CD4-positive, alpha-beta T cell treated with Interleukin-21 for 1 hour (primary cell): Measurements from ENCODE around the gene UFD1.
"Not testable (repeated sequence)": the region's sequence is repeated elsewhere in the genome, so short reads cannot be mapped to it uniquely, and the experiment has no call there.

Experiments
- DNase-seq: peaks from one replicate; pipeline ENCODE4 v3.0.0-alpha.2; 2020

The UFD1 gene

DNA sequence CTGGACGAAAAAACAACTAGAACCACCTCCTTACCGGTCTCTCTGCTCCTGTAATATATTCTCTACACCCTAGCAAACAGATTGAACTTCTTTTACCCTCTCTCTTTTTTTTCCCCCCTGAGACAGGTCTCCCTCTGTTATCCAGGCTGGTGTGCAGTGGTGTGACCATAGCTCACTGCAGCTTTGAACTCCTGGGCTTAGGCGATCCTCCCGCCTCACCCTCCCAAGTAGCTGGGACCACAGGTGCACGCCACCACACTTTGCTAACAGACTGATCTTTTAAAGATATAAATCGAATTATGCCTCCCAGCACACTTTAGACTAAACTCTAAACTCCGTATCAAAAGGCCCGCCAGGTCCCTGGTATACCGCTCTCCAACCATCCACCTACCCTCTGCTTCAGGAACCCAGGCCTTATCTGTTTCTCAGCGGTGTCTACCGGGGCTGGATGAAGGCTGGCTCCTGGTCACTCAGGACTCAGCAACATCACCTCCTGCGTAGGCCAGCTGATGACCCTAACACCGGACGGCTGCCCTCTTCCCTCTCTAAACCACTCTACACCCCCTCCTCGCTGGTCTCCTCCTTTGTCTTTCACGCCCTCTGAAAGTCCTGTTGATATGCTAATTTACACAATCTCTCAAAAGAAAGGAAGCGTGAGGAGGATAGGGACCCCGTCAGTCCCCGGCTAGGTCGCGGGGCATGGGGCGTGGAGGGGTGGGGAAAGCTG is 32.2 kb downstream of the UFD1 start:
- DNase-seq, result no peak

- DNase-seq, result not testable (repeated sequence)
Observed at GRCh38 chr22:19445279-19445982, 33.6 kb downstream of the UFD1 start.

GRCh38 chr22:19443544-19444211 is 35.3 kb downstream of the UFD1 start:
- no peak for DNase-seq

- no peak for DNase-seq
Observed at GRCh38 chr22:19442166-19442565, 36.8 kb downstream of the UFD1 start.

DNA sequence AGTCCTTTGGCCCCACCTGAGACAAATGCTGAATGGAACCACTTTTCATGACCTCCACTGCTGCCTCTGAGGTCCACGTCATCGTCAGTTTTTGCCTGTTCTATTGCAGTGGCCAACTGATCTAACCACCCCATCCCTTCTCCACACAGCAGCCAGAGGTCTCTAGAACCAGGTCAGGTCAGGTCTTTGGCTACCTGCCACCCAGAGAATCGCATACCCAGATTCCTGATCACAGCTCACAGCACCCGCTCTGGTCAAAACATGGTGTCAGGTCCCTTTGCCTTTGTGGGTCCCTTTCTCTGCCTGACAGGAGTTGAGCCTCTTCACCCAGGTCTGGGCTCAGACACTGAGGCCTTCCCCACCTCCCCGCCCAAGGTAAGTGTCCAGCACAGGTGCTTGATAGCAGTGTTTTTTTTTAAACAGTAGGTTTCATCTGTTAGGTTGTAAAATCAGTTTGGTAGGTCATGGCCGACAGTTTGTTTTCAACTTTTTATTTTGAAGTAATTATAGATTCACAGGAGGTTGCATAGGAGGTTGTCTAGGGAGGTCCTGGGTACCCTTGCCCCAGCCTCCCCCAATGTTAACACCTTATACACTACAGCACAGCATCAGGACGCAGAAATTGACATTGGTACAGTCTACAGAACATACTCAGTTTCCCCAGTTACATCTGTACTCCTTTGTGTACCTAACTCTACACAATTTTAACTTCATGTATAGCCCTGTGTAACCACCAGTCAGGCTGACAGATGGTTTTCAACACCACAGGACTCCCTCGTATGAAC is 38.4 kb downstream of the UFD1 start:
- no peak for DNase-seq

GRCh38 chr22:19438298-19438697 is 40.7 kb downstream of the UFD1 start:
- no peak for DNase-seq

DNA sequence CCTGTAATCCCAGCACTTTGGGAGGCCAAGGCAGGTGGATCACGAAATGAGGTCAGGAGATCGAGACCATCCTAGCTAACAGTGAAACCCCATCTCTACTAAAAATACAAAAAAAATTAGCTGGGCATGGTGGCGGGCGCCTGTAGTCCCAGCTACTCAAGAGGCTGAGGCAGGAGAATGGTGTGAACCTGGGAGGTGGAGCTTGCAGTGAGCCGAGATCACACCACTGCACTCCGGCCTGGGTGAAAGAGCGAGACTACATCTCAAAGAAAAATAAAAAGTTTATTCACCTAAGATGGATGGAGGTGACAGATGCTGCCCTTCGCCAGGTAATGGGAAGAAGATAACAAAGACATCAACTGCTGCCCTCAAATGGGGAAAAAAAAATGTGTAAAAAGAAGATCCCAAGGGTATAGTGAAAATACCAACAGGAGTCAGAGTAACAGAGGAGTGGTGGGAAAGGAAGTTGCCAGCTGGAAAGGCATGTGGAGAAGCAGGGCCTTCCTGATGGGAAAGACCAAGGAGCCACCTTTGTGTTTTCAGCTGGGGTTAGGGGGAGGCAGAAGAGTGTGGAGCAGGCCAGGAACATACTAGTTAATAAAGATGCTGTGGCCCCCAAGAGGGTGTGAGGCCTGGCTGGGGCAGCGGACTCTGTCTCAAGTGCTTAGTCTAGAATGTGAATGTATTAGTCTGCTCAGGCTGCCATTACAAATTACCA is 42.4 kb downstream of the UFD1 start:
- not testable (repeated sequence) for DNase-seq

DNA sequence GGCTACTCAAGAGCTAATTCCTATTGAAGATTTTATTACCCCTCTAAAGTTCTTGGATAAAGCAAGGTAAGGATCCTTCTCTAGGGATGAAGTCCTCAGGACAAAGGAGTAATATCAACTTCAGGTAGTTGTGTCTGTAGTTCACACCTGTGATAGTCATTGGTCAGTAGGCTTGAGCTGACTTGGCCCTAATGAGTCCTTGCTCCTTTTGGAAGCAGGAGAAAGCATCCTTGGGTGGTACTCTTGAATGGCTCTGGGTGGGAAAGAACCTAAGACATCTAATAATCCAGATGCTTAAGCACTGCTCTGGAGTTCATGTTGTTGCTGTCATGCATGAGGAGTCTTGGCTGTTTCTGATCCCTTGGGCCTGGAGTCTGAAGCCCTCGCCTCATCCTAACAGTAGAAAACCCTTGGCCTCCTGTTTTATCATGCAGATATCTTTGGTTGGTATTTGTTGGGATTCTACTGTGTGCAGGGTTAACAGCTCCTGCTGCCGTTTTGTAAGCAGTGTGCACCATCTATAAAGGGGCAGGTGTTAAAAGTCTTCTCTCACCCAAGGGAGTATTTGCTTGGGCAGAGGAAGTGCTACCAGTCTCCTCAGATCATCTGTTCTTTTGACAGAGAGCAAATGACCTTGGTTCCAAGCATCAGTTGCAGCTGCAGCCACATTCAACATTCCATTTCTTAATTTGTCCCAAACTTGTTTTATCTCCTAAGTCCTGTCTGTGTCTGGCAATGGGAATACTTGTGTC is 44.0 kb downstream of the UFD1 start:
- DNase-seq, result no peak

GRCh38 chr22:19434401-19434800 is 44.6 kb downstream of the UFD1 start:
- DNase-seq, result no peak

- peak; percentile 90 for DNase-seq
Observed at GRCh38 chr22:19432133-19432851, 46.7 kb downstream of the UFD1 start, which contains the start of gene MRPL40. Gene MRPL40 (plus strand): TSS chr22:19432545. CDS start chr22:19432555, 10 bp downstream.

DNA sequence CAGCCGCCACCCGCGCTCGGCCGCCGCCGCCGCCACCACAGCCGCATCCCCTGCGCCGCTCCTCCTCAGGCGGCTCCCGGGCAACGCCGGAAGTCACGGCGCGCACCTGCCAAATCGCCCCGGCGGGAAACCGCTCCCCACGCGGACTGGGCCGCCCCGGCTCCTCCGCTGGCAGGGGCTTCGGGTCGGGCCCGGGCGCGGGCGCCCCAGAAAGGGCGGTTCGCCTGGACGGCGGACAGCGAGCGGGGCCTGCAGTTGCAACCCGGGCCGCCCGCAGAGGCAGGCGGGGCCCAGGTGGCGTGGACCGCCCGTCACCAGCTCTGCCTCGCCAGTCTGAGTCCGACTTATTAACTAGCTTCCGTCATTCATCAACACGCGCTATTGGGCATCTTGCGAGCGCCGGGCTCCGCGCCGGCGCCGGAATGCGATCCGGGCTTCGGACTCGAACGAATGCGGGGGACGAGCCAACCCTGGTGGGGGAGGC is 47.3 kb downstream of the UFD1 start, which contains the start of gene HIRA:
Gene HIRA, minus strand, starts transcription at position 85 of the 484 bp plus-strand sequence. CDS start 257 bp downstream, outside the sequence.
- peak; percentile 87 for DNase-seq

DNA sequence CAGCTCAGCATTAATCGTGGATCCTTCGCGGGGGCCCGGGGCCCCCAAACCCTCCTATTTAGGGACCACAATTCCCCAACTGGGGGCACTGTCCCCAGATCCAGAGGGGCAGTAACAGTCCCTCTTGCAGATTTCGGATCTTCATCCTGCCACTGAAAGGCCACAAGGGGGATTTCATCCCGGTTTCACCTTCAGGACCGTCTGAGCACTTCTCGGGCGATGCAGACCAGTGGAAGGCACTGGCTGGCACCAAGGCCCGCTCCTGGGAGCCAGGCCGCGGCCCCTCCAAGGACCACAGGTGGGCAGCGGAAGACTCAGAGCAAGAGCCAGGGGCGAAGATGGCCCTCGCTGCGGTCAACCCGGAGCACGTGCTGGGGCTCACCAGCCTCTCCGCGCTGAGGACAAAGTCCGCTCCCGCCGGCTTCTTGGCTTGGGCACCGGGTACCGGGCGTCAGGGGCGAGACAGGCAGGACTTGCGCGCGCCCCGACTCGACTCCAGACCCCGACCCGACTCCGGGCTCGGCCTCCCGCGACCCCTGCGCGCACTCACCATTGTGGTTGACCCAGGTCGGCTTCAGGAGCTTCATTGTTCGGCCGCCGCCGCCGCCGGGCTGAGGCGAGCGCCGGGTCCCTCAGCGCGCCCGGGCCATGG is 48.0 kb downstream of the UFD1 start:
- DNase-seq, result no peak

GRCh38 chr22:19429950-19430889 is 48.8 kb downstream of the UFD1 start:
- DNase-seq, result peak; percentile 51

GRCh38 chr22:19424186-19424500 is 54.9 kb downstream of the UFD1 start:
- DNase-seq, result no peak

- DNase-seq, result no peak
Observed at GRCh38 chr22:19422440-19423301, 56.3 kb downstream of the UFD1 start.

GRCh38 chr22:19420321-19420720 is 58.7 kb downstream of the UFD1 start:
- DNase-seq, result no peak

GRCh38 chr22:19419464-19420178 is 59.4 kb downstream of the UFD1 start:
- peak; percentile 74 for DNase-seq
